IPS-NIHi7 (cell line): ENCODE data around the gene BTBD10.
A peak's percentile ranks its signal among the peaks of the same experiment; 100 is the strongest.

Experiments used
- DNase-seq: peaks from one replicate; pipeline ENCODE4 v3.0.0; 2012; ENCODE audit warnings: mixed read lengths; ENCODE audit errors: extremely low spot score

Gene BTBD10

GRCh38 chr11:13462901-13463778, at the start of gene BTBD10:
TSS of gene BTBD10 (minus strand) at chr11:13463222. CDS start at chr11:13445124, 18,098 bp downstream.
- DNase-seq: peak; percentile 90

- no peak for DNase-seq
Measured at GRCh38 chr11:13503393-13503792, 40.4 kb upstream of the BTBD10 start.

DNA sequence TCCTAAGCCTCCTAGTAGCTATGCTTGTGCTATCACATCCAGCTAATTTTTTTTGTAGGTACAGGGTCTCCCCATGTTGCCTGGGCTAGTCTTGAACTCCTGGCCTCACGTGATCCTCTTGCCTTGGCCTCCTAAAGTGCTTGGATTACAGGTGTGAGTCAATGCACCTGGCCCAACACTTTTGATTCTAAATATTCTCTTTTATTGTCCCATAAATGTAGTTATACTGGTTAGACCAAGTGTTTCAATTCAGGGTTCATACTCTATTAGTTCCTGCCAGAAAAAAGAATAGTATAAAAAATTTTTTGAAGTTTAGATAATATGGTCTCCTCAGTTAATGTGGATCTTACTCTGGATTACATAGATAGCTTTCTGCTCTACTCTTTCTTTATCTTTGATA, 39.5 kb upstream of the BTBD10 start:
- DNase-seq: no peak

GRCh38 chr11:13495929-13496328, 32.9 kb upstream of the BTBD10 start, which contains the start of gene PTH:
TSS of gene PTH (minus strand) at chr11:13495997. CDS start at chr11:13492855, 3,142 bp downstream.
- no peak for DNase-seq

DNA sequence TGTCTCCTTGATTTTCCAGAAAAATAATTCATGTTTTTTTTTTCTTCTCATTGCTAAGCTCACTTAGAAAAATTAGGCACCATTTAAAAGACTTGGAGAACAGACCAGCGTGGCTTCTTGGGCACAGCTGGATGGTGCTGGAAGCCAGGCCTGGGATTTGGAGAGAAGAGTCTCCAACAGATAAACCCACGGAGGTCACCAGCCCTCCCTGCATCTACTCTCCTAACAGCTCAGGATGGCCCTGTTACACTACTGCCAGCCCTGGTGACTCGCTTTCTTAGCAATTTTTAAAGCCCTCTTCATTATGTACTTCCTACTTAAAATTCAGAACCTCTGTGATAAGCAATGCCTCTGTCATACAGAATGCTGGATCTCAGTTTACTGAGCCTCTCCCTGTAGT, 31.0 kb upstream of the BTBD10 start:
- no peak for DNase-seq

GRCh38 chr11:13487661-13488030, 24.6 kb upstream of the BTBD10 start:
- DNase-seq: peak; percentile 63

GRCh38 chr11:13486926-13487660, 24.1 kb upstream of the BTBD10 start:
- peak; percentile 40 for DNase-seq

DNA sequence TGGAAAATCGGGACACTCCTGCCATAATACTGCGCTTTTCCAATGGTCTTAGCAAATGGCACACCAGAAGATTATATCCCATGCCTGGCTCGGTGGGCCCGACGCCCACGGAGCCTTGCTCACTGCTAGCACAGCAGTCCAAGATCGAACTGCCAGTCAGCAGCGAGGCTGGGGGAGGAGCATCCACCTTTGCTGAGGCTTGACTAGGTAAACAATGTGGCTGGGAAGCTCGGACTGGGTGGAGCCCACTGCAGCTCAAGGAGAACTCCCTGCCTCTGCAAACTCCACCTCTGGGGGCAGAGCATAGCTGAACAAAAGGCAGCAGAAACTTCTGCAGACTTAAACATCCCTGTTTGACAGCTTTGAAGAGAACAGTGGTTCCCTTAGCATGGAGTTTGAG, 17.2 kb upstream of the BTBD10 start:
- DNase-seq: no peak

DNA sequence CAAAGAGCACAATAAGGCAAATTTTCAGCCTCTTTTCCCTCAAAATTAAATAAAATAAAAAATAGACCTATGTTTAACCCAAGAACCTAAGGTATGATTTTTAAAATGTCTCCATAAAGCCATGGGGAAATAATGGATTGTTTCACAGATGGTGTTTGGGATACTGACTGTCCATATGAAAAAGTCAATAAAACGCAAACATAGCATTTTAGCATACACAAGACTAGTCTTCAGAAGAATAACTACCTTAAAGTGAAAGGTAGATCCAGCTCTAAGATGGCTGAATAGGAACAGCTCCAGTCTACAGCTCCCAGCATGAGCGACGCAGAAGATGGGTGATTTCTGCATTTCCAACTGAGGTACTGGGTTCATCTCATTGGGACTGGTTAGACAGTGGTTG, 16.7 kb upstream of the BTBD10 start:
- DNase-seq: no peak

- no peak for DNase-seq
Measured at GRCh38 chr11:13475091-13475490, 12.1 kb upstream of the BTBD10 start.

- DNase-seq: no peak
Measured at GRCh38 chr11:13473013-13473722, 10.1 kb upstream of the BTBD10 start.

- DNase-seq: no peak
Measured at GRCh38 chr11:13468750-13469149, 5.7 kb upstream of the BTBD10 start.

DNA sequence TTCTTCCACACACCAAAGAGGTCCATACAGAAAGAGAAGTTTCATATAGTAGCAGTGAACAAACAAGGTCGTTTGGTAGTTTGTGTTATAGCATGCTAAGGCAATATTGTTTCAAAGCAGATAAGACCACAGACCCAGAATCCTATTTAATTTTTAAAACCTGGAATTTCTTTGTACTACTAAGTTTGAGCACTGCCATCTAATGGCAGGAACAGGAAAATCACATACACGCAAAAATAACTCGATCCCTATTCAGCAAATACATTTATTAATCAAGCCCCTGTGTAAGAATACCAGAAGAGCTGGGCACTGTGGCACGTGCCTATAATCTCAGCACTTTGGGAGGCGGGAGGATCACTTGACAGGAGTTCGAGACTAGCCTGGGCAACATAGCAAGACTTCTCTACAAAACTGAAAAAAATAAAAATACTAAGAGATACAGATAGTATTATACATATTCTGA, 2.9 kb upstream of the BTBD10 start:
- DNase-seq: no peak

DNA sequence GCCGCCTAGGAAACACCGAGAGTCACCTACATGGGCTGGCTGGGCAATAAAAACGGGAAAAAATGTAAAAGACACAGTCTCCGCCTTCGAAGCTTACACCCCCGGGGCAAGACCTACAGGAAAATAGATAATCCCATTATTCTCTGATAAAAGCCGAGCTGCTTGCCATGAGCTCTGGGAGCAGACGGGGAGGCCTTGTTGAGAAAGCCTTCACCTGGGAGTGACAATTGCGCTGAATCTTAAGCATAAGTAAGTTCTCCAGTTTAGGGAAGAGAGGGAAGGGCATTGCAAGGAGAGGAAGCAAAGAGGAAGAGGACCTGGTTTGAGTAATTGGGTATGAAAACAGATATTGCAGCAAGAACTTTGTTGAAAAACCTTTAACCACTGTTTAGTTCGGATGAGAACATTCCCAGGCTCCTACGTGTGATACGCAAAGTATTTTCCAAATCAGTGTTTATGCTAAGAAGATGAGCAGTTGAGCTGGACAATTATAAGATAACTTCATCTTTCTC, 813 bp upstream of the BTBD10 start:
- no peak for DNase-seq

- peak; percentile 62 for DNase-seq
Measured at GRCh38 chr11:13462311-13462900, 616 bp downstream of the BTBD10 start.

- DNase-seq: no peak
Measured at GRCh38 chr11:13461291-13461690, 1.7 kb downstream of the BTBD10 start.

GRCh38 chr11:13450832-13451397, 12.1 kb downstream of the BTBD10 start:
- DNase-seq: no peak

DNA sequence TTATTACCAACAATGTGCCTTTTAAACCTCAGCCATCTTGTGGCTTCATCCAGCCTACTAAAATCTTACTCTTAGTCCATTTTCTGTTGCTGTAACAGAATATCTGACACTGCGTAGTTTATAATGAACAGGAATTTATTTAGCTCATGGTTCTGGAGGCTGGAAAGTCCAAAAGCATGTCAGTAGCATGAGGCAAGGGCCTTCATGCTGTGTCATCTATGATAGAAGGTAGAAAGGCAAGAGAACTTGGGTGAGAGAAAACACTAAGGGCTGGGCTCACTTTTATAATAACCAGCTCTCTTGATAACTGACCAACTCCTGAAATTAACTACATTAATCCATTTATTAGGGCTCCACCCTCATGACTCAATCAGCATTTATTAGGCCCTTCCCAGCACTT, 13.5 kb downstream of the BTBD10 start:
- DNase-seq: no peak

DNA sequence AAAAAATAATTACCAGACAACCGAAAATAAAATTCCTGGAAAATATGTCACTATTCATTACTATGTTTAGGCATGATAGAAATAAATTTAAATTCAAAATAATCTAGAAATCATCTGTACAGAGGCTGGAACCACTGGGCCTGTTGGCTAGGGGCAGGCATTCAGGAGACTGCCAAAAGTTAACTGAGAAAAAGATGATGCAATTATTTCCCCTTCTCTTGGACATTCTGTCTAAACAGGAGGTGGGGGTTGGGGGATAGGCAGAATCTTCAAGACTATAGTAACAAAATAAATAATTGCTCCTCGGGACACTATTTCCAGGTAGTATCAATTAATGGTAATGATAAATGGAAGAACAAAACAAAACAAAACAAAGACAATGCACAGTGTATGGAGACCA, 14.1 kb downstream of the BTBD10 start:
- DNase-seq: no peak

DNA sequence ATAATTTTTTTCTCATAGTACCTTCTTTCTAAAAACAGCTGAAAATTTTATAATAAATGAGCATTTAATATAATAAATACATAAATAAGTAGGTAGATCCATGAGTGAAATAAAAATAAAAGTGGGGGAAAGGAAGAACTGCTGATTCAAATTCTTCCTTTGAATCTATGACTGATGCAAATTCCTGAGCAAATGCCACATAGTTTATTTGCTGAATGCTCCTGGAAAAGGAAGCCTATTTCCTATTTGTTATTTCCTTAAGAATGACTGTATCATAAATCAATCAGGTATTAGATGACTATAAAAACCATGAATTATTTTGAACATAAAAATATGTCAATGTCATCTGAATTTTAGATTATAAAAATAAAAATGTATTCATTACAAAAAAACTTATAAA, 16.6 kb downstream of the BTBD10 start:
- no peak for DNase-seq

- no peak for DNase-seq
Measured at GRCh38 chr11:13445588-13445987, 17.4 kb downstream of the BTBD10 start.
